ENCODE data around the gene SLAMF1. TPM values are rescaled to one million over a fixed set of nuclear protein-coding genes. Genes with fewer than 3 reads are reported as not detected.

The SLAMF1 gene
- total and polyA plus RNA-seq, 9 of the 15 experiments (the other 6 are each of a cell fraction or from before 2014, with no cell fraction given): 0.04 to 0.17 (median 0.11) TPM; not detected in 4

DNA sequence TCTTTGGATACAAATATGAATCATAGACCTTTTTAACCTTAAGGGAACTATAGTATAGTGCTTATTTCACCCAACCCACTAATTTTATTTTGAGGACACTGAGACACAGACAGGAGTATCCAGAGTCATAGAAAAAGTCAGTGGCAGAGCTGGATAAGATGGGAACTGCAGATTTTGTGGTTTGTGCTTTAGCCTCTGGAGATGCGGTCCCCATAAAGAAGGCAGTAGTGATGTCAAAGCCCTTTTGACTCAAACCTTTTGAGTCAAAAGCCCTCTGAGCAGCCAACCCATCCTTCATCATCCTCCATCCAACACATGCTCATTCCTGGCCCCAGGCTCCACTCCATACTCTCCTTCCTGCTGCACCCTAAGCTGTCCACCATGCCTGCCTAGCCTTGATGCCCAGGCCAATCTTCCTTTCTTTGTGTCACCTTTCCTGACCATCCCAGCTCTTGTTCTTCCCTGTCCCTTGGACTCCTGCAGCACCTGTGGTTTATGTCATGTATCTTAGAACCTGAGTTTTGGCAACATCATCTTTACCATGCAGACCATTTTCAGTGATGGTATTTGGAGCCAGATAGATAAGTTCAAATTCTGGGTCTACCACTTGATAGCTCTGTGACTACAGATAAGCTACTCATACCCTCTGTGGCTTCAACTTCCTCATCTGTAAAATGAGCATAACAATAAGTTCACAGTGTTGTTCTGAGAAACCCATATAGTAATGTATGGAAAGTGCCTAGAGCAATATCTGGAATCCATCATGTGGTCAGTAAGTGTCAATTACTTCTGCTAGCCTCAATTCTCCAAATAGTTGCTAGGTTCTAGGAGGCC is 20.1 kb downstream of the SLAMF1 start (continued):
- no peak for TF ChIP-seq SMAD3 (CRISPR knock-in tag; conservative IDR thresholded peaks at IDR 0.05)
- no peak for TF ChIP-seq EZH2 (IDR thresholded peaks at IDR 0.05; ENCODE audit: borderline replicate concordance, low read depth, low read length)
- no peak for TF ChIP-seq SAFB (IDR thresholded peaks at IDR 0.05; ENCODE audit: borderline replicate concordance, low read depth, low read length)
- TF ChIP-seq, protein P1, sequence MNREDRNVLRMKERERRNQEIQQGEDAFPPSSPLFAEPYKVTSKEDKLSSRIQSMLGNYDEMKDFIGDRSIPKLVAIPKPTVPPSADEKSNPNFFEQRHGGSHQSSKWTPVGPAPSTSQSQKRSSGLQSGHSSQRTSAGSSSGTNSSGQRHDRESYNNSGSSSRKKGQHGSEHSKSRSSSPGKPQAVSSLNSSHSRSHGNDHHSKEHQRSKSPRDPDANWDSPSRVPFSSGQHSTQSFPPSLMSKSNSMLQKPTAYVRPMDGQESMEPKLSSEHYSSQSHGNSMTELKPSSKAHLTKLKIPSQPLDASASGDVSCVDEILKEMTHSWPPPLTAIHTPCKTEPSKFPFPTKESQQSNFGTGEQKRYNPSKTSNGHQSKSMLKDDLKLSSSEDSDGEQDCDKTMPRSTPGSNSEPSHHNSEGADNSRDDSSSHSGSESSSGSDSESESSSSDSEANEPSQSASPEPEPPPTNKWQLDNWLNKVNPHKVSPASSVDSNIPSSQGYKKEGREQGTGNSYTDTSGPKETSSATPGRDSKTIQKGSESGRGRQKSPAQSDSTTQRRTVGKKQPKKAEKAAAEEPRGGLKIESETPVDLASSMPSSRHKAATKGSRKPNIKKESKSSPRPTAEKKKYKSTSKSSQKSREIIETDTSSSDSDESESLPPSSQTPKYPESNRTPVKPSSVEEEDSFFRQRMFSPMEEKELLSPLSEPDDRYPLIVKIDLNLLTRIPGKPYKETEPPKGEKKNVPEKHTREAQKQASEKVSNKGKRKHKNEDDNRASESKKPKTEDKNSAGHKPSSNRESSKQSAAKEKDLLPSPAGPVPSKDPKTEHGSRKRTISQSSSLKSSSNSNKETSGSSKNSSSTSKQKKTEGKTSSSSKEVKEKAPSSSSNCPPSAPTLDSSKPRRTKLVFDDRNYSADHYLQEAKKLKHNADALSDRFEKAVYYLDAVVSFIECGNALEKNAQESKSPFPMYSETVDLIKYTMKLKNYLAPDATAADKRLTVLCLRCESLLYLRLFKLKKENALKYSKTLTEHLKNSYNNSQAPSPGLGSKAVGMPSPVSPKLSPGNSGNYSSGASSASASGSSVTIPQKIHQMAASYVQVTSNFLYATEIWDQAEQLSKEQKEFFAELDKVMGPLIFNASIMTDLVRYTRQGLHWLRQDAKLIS (CRISPR knock-in tag; IDR thresholded peaks at IDR 0.05): no peak
- TF ChIP-seq, protein P2, sequence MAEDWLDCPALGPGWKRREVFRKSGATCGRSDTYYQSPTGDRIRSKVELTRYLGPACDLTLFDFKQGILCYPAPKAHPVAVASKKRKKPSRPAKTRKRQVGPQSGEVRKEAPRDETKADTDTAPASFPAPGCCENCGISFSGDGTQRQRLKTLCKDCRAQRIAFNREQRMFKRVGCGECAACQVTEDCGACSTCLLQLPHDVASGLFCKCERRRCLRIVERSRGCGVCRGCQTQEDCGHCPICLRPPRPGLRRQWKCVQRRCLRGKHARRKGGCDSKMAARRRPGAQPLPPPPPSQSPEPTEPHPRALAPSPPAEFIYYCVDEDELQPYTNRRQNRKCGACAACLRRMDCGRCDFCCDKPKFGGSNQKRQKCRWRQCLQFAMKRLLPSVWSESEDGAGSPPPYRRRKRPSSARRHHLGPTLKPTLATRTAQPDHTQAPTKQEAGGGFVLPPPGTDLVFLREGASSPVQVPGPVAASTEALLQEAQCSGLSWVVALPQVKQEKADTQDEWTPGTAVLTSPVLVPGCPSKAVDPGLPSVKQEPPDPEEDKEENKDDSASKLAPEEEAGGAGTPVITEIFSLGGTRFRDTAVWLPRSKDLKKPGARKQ (CRISPR knock-in tag; IDR thresholded peaks at IDR 0.05): no peak
- peak in 1 of 2 experiments; percentile 15; a peak in 1 of 4 replicates for TF ChIP-seq RCOR1 (IDR thresholded peaks at IDR 0.05; ENCODE audit: borderline replicate concordance in 1 of 2, low read depth in 2 of 2, low read length in 2 of 2)
- TF ChIP-seq, protein P3, sequence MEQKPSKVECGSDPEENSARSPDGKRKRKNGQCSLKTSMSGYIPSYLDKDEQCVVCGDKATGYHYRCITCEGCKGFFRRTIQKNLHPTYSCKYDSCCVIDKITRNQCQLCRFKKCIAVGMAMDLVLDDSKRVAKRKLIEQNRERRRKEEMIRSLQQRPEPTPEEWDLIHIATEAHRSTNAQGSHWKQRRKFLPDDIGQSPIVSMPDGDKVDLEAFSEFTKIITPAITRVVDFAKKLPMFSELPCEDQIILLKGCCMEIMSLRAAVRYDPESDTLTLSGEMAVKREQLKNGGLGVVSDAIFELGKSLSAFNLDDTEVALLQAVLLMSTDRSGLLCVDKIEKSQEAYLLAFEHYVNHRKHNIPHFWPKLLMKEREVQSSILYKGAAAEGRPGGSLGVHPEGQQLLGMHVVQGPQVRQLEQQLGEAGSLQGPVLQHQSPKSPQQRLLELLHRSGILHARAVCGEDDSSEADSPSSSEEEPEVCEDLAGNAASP (IDR thresholded peaks at IDR 0.05): no peak
- TF ChIP-seq ZNF217 (CRISPR knock-in tag; IDR thresholded peaks at IDR 0.05): no peak
- TF ChIP-seq, protein P4, sequence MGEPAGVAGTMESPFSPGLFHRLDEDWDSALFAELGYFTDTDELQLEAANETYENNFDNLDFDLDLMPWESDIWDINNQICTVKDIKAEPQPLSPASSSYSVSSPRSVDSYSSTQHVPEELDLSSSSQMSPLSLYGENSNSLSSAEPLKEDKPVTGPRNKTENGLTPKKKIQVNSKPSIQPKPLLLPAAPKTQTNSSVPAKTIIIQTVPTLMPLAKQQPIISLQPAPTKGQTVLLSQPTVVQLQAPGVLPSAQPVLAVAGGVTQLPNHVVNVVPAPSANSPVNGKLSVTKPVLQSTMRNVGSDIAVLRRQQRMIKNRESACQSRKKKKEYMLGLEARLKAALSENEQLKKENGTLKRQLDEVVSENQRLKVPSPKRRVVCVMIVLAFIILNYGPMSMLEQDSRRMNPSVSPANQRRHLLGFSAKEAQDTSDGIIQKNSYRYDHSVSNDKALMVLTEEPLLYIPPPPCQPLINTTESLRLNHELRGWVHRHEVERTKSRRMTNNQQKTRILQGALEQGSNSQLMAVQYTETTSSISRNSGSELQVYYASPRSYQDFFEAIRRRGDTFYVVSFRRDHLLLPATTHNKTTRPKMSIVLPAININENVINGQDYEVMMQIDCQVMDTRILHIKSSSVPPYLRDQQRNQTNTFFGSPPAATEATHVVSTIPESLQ (CRISPR knock-in tag; IDR thresholded peaks at IDR 0.05): no peak
- TF ChIP-seq, protein P5, sequence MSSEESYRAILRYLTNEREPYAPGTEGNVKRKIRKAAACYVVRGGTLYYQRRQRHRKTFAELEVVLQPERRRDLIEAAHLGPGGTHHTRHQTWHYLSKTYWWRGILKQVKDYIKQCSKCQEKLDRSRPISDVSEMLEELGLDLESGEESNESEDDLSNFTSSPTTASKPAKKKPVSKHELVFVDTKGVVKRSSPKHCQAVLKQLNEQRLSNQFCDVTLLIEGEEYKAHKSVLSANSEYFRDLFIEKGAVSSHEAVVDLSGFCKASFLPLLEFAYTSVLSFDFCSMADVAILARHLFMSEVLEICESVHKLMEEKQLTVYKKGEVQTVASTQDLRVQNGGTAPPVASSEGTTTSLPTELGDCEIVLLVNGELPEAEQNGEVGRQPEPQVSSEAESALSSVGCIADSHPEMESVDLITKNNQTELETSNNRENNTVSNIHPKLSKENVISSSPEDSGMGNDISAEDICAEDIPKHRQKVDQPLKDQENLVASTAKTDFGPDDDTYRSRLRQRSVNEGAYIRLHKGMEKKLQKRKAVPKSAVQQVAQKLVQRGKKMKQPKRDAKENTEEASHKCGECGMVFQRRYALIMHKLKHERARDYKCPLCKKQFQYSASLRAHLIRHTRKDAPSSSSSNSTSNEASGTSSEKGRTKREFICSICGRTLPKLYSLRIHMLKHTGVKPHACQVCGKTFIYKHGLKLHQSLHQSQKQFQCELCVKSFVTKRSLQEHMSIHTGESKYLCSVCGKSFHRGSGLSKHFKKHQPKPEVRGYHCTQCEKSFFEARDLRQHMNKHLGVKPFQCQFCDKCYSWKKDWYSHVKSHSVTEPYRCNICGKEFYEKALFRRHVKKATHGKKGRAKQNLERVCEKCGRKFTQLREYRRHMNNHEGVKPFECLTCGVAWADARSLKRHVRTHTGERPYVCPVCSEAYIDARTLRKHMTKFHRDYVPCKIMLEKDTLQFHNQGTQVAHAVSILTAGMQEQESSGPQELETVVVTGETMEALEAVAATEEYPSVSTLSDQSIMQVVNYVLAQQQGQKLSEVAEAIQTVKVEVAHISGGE (CRISPR knock-in tag; IDR thresholded peaks at IDR 0.05): no peak
- TF ChIP-seq ZNF766 (CRISPR knock-in tag; conservative IDR thresholded peaks at IDR 0.05): peak; percentile 69
